ENCODE data around the gene SLAIN2.
"Not testable (repeated sequence)": the region's sequence is repeated elsewhere in the genome, so short reads cannot be mapped to it uniquely, and the experiment has no call there.

SLAIN2 gene

DNA sequence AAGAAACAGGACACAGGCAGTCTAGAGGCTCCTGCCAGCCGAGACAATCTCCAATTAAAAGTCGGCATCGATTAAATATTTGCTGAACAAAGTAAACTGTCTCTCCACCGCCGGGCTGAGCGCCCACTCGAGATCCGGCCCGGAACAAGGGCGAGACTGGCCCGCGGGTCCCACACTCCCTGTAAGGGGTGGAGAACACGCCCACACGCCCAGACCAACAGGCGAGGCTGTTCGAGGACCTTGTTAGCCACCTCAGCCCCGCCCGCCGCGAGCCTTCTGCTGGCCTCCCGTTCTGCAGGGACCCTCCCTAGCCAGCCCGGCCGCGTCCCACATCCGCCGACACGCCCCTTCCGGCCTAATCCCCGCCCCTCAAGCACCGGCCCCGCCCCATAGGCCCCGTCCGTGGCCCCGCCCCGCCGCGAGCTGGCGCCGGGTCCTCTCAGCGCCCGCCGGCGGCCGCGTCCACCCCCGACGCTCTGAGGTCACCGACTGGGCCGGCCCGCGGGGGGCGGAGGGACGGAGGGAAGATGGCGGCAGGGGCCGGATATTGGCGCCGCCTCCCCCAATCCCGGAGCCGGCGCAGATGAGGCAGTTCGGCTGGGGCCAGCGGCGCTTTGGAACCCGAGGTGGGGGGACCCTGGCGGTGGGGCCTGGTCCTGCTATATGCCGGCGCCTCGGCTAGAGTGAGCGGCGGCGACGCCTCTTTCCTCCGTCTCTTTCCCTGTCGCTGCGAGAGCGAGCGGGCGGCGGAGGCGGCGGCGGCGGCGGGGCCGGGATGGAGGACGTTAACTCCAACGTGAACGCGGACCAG lies at the start of gene SLAIN2:
TSS of gene SLAIN2 (plus strand) at position 565 of the 811 bp plus-strand sequence. CDS start at position 776, 211 bp downstream.
- DNase-seq, result peak; percentile 100

DNA sequence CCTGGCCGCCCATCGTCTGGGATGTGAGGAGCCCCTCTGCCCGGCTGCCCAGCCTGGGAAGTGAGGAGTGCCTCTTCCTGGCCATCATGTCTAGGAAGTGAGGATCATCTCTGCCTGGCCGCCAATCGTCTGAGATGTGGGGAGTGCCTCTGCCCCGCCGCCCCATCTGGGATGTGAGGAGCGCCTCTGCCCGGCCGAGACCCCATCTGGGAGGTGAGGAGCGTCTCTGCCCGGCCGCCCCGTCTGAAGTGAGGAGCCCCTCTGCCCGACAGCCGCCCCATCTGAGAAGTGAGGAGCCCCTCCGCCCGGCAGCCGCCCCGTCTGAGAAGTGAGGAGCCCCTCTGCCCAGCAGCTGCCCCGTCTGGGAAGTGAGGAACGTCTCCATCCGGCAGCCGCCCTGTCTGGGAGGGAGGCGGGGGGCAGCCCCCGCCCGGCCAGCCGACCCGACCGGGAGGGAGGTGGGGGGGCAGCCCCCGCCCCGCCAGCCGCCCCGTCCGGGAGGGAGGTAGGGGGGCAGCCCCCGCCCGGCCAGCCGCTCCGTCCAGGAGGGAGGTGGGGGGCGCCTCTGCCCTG lies 49.0 kb upstream of the SLAIN2 start:
- not testable (repeated sequence) for DNase-seq

DNA sequence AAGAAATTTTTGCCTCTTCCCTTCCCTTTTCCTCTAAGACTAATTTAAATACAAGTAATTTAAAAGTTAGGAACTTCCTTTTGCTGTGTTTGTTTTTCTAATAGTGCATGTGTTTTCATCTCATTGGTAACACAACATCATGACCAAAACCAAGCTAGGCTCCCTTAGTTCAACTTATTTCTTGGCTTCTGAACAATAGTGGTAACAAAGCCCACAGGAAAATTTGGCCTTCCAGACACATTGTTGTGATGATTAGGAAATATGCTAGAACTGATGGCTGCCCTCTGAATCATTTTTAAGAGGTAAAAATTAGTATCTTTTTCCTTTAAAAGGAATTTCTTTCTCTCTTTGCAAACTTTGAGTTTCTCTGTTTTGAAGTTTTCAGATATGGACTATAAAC lies 46.2 kb upstream of the SLAIN2 start:
- no peak for DNase-seq

DNA sequence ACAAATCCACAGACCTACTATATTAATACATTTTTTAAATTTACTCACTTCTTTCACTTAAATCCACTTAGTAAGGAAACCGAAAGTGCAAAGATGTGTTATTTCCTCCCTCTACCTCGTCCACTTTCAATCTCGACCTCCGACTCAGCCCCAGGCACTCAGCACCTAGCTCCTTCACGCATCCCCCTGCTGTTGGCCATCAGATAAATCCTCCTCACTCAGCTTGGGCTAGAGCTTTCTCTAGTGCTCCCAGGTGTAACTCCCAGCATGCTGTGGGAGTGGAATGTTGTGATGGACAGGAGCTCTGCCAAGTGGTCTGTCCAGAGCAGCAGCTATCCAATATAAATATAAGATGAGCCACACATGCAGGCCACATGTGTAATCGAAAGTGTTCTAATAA lies 45.0 kb upstream of the SLAIN2 start:
- DNase-seq, result no peak

DNA sequence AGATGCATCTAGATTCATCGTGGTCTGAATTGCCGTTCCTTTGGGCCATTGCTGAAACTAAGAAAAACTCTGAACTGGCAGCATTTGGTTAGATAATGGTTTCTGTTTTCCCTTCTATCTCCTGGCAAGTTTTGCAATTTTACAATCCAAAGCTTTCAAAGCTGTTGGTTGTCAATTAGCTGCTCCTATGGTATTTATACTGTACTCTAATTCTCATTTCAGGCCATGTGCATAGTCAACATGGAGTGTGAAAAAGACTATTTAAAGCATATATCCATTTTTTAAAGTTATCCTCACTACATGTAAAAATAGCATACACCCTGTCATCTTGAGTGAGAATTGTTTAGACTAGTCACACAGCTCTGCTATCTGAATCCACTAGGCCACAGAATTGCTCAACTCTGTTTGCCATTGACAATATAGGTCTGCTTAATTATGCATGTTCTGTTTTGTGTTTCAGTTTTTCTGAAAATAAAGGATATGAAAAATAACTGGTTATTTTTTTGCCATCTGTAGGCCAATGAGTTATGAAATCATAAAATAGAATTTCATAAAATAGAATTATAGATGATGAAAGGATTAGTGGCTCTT lies 44.0 kb upstream of the SLAIN2 start:
- DNase-seq, result no peak

DNA sequence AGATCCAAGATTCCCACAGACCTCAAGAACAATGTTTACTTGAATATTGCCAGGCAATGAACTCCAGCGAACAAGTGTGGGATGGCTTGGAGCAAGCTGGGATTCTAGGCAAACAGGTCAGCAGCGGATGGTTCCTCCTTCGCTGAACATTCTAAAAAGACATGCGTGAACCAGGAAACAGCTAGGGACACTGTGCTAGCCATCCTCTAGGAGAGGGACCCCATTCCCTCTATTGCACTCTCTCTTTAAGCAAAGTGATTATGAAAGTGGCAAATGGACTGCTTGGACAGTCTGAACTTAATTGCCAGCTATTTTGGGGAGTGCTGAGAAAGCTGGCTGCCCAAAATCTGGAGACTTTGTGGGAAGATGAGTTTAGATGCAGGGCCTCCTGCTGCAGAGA lies 41.8 kb upstream of the SLAIN2 start:
- no peak for DNase-seq

DNA sequence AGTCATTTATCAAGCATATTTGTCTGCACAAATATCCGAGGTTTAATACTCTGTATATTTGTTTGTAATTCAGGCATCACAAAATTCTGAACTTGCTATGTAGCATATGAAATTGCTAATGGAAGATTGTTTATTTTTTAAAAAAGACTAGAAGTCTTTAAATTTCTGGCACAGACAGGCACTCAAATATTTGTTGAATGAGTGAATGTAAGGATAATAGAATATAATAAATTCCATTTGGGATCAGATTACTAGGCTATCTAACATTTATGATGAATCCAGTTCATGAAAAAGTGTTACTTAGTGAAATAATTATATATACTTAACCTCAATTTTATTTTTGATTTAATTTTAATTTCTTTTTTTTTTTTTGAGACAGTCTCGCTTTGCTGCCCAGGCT lies 41.3 kb upstream of the SLAIN2 start:
- DNase-seq, result no peak

DNA sequence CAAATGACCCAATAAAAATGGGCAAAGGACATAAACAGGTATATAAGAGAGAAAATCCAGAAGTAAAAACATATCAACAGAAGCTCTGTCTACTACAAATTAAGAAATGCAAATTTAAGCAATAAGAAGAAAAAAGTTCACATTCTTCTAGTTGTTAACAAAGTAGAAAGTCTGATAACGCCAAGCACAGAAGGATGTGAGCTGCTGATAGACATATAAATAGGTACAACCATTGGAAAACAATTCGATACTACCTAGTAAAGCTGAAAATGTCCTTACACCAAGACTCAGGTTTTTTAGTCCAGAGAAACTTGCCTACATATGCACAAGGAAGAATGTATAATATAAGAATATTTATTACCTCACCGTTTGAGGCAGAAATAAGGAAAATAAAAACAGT lies 35.8 kb upstream of the SLAIN2 start:
- no peak for DNase-seq

DNA sequence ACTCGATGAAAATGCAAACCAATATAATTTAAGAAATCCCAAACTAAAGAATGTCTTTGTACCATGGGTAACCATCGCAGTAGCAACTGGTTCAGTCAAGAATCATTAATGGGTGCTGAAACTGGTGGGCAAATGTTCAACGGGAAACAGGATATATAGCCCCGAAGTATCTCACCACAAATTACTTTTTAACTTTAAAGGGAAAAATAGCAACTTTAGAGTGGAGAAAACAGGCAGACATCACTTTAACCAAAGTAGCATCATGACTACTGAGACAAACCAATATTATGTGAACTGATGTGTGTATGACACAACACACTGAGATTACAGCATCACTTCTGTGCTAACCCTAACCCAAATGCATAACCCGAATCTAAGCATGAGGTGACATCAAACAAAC lies 33.8 kb upstream of the SLAIN2 start:
- DNase-seq, result no peak

DNA sequence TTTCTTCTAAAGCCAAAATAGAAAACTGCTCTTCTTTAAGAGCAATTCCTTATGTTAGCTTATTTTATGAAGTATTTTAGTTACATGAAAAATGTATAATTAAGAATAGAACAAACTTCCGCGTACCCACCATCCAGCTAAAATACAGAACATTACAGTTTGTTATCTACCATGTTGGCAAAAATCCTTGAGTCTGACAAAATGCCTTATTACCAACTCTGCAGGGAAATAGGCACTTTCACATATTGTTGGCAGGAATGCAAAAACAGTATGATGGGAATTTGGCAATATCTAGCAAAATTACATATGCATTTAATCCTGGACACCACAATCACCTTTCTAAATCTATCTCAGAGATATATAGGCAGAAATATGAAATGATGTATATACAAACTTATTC lies 32.4 kb upstream of the SLAIN2 start:
- no peak for DNase-seq

DNA sequence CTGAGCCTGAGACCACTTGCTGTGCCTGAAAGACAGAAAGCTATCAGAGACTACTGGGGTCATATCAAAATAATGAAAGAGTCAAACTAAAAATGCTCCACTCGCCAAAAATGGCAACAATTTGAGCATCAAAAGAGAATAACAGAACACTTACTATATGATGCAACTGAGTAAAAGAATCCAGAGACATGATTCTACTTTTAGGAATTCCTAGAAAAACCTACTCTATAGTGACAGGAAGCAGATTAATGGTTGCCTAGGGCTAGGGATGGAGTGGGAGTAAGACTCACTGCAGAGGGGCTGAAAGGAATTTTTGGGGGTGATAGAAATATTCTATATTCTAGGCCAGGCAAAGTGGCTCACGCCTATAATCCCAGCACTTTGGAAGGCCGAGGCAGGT lies 29.4 kb upstream of the SLAIN2 start:
- no peak for DNase-seq

DNA sequence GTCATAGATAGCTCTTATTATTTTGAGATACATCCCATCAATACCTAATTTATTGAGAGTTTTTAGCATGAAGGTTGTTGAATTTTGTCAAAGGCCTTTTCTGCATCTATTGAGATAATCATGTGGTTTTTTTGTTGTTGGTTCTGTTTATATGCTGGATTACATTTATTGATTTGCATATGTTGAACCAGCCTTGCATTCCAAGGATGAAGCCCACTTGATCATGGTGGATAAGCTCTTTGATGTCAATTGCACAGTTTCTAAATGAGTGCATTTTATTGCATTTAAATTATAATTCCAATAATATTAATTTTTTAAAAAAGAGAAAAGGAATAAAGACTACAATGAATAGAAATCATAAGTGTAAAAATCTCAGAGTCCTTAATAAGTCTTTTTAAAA lies 26.6 kb upstream of the SLAIN2 start:
- DNase-seq, result not testable (repeated sequence)

DNA sequence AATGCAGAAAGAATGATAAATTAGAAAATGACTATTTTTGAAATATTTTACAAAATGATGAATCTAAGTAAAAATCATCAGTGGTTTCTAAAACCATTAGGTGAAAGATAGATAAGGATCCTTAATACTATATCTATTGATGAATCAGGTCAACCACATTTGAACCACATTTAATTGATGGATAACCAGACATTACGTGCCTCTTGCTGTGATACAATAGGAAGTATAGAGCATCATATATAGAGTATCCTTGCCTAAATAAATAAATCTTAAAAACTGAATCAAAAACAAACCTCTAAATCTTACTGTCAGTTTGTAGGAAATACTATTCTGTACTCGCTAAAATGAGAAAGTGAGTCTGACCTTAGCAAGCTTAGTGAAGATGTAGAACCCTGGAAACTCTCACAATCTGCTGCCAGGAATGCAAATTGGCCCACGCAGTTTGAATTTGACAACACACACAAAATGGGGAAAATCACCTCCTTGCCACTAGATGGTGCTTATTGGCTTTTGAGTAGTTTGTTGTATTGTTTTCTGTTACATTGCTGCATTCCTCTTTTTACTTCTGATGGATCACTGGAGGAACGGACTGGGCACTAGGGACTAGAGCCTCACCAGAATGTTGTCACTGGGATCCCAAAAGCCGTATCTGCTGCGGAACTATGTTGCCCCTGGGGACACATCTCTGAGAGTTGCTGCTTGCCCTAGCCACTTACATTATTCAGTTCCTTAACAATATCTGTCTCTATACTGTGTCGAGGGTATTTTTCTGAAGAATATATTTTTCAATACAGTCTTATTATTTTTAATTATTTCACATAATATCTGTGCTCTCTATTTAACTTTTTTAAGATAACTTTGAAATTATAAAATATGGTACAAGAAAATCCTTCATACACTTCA lies 25.4 kb upstream of the SLAIN2 start:
- DNase-seq, result no peak

DNA sequence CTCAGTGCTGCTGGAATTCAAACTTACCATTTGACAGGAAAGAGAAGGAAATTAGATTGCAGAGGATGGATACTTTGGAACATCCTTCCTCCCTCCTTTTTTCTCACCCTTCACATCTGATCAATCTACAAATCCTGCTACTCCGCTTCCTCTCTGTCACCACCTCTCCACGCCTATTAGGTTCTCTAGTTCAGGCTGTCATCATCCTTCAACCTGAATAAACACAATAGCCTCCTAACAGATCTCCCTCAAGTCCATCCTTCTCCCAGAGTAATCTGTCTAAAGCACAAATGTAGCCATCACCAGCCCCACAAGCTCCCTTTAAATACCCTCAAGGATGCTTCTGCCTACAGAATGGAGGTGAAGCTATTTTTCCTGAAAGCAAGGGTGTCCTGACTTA lies 20.0 kb upstream of the SLAIN2 start:
- DNase-seq, result no peak

DNA sequence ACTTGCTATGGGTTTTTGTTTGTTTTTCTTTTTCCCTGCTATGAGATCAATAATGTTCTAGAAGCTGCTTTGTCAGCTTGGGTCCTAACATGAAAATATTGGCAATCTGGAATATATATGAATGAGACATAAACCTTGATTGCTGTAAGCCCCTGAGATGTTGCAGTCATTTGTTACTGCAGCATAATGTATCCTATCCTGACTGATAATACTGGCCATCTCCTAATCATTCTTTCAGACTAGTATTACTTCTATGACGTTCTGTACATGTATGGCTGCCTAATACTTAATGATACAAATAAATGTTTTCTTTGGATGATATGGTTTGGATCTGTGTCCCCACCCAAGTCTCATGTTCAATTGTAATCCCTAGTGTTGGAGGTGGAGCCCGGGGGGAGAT lies 19.3 kb upstream of the SLAIN2 start:
- DNase-seq, result no peak

DNA sequence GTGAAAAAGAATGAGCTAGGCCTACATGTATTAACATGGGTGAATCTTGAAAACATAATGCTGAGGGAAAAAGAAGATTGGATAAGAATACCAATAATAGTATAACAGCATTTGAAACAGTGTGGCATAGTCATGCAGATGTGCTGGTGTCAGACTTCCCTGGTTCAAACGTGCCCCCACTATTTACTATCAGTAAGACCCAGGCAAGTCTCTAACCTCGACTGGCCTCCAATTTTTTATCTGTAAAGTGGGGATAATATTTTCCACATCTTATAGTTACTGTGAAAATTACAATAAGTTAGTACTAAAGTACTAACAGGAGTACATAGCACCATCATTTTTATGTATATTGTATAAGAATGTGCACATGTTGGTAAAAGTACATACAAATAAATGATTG lies 17.0 kb upstream of the SLAIN2 start:
- no peak for DNase-seq

DNA sequence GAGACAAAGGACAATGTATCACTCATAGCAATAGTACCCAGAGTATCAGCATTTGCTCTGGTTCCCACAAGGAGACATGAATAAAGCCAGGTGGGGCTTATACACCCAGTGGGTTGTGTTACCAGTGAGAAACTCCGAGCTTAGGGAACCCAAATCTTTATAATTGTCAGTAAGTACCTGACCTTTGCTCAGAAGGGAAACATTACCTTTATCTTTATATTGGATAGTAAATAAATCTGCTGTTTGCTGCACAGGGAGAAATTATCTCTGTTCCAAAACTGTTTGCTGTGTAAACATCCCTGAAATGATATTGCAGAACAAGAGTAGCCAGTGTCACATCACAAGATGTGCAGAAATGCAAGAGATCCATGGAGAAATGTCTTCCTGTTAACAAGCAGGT lies 12.1 kb upstream of the SLAIN2 start:
- no peak for DNase-seq

DNA sequence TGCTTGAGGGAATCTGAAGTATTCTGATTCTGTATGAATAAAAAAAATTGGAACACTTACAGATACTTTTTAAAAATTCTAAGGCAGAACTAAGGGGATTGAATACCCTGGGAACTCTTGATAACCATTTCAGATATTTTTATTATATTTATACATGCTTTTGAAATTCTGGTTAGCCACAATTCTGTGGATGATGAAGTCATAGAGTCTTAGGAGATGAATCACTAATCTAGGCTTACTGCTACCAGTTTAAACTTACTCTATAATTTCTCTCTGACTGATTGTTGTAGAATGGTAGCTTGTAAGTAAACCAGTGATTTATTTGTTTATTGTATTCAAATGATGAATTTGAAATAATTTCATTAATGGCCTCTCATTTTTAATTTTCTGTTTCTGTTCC lies 11.4 kb upstream of the SLAIN2 start:
- DNase-seq, result no peak

DNA sequence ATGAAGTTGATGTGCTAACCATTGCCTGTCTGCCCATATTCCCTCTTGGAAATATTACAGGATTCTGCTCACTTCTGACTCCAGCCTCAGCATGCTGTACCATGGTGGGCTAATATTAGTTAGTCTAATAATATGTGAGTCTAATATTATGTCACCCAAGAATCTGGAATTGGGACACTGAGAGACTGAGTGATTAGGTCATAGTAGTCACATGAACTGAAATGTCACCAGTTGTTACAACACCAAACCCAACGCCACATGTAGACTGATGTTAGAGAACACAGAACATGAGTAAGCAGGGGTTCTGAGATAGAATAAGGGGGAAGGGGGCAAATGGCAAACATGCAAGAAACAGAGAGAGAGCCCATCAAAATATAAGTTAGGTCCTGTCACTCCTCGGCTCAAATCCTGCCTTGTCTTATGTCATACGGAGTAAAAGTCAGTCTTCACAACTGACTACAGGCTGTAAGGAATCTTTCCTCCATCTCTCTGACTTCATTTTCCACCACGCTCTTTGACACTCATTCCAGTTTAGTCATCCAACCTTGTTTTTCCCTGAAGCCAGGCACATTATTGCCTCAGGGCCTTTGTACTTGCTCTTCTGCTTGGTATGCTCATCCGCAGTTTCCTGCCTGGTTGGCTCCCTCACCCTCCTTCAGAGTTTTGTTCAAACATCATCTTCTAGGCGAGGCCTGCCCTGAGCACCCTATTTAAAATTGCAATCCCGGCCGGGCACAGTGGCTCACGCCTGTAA lies 9.6 kb upstream of the SLAIN2 start:
- no peak for DNase-seq

DNA sequence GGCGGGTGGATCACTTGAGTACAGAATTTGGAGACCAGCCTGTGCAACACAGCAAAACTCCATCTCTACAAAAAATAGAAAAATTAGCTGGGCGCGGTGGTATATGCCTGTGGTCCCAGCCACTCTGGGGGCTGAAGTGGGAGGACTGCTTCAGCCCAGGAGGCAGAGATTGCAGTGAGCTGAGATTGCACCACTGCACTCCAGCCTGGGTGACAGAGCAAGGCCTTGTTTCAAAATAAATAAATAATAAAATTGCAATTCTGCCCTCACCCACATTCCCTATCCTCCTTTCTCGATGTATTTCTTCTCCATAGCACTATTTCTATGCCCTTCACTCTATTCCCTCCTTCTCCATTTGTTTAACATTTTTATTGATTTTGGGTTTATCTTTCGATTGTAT lies 8.7 kb upstream of the SLAIN2 start:
- no peak for DNase-seq

DNA sequence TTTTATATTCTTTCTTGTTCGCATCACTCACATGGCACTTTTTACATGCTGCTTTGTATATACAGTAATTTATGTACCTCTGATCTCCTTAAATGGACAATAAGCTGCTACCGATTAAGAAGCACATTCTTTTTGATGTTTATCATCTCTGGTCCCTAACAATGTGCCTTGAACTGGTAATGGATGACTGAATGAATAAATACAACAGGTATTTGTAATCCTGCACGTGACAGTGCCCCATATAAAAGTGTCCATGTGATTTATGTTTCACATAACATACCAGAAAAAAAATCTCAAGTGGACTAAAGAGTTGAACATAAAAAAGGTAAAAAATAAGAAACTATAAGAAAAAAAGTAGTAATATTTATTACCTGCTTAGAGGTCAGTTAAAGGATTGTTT lies 7.7 kb upstream of the SLAIN2 start:
- no peak for DNase-seq

DNA sequence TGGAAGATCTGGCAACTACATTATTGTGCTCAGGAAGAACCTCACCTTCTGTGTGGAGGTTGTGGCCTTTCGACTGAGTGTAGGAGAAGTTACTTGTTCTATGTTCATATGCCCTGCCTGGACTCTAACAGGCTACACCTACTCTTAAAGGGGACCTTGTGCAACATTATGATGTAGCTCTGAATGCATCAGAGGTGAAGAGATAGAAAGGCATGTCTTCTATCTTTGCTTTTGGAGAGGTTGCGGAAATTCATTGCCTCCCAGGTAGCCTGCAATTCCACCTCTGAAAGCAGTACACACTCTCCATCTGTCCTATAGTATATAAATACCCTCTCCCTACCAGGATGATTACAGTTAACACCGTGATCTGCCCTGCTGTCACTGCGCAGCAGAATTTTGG lies 7.1 kb upstream of the SLAIN2 start:
- DNase-seq, result no peak

DNA sequence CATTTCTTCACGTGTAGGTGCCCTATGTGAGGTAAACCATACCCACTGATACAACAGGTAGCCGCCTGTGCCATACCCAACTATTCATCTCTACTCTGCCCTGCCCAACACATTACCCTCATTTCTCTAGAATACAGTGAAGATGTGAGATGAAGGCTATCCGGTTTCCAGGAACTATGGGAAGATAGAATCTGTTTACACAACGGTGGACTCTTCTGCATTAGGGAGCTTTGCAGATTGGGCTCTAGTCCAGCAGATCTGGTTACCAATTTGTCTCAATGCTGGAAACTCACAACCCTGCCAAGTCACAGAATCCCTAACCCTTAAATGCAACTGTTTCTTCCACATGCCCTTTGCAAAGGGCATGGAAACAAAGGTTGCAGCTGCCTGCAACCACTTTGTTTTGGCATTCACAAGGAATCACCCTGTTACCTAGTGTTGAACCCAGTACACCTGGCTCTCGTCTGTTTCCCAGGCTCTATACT lies 6.4 kb upstream of the SLAIN2 start:
- no peak for DNase-seq

All from activated effector memory CD4-positive, alpha-beta T cell treated with Interleukin-2 at 50 U/mL for 16 hours (primary cell).